Aorta (tissue), 5 donors: ENCODE results near the gene LIM2. TPM values are rescaled to one million over a fixed set of nuclear protein-coding genes. Genes with fewer than 3 reads are reported as not detected.

Source experiments
- ATAC-seq: fragments of 200-7000 bp; cut with Tn5 transposase; one replicate; pipeline ENCODE4 v1.9.1; 2022; ENCODE audit warnings: moderate library complexity; ENCODE audit not compliant: low FRiP score
- DNase-seq, 2 donors: peaks; one replicate each; pipeline ENCODE4 v3.0.0-alpha.2; 2020
- H3K27ac ChIP-seq, 2 donors: one replicate each; pipeline ENCODE4 v1.5.1; 2013; ENCODE audit warnings: low read length in 2 of 2, mild to moderate bottlenecking in 2 of 2, moderate library complexity in 2 of 2, control low read depth in 1 of 2, inconsistent platforms in 1 of 2, low read depth in 1 of 2
- H3K27me3 ChIP-seq, 2 donors: one replicate each; pipeline ENCODE4 v1.6.1; 2013; ENCODE audit warnings: control low read depth in 1 of 2, low read length in 1 of 2, mild to moderate bottlenecking in 1 of 2, moderate library complexity in 1 of 2; ENCODE audit not compliant: insufficient read depth in 2 of 2, control insufficient read depth in 1 of 2
- H3K36me3 ChIP-seq, 2 donors: one replicate each; pipeline ENCODE4 v1.6.1; 2013; ENCODE audit warnings: control low read depth in 1 of 2, low read length in 1 of 2, mild to moderate bottlenecking in 1 of 2; ENCODE audit not compliant: insufficient read depth in 2 of 2, control insufficient read depth in 1 of 2
- H3K4me1 ChIP-seq, 2 donors: one replicate each; pipeline ENCODE4 v1.6.1; 2013; ENCODE audit warnings: low read length in 2 of 2, control low read depth in 1 of 2, mild to moderate bottlenecking in 1 of 2, moderate library complexity in 1 of 2; ENCODE audit not compliant: insufficient read depth in 2 of 2, control insufficient read depth in 1 of 2
- H3K4me3 ChIP-seq, 2 donors: one replicate each; pipeline ENCODE4 v1.5.1; 2013; ENCODE audit warnings: low read length in 2 of 2, control low read depth in 1 of 2, mild to moderate bottlenecking in 1 of 2
- H3K9me3 ChIP-seq: one replicate; pipeline ENCODE4 v1.6.1; 2013; ENCODE audit warnings: mild to moderate bottlenecking, low read length; ENCODE audit not compliant: control insufficient read depth
- WGBS, 2 donors: extraction: QIAGEN DNeasy Blood & Tissue Kit; methylation state at CpG; one replicate each; pipeline ENCODE4 v1.1.7; 2013; 5-methylcytosine and 5-hydroxymethylcytosine counted together
- intact Hi-C, 2 donors: fragments of 100-400 bp; cut with DNase I; formaldehyde crosslinking; loops; one replicate each; pipeline versions ENCODE4 v1.14.2 to v1.15.0; 2022
- polyA plus RNA-seq, 2 donors: library from polyadenylated mRNA; stranded (reverse); fragments of 200-250 nt; gene quantifications; one replicate each; pipeline ENCODE4 v1.2.3, GENCODE V29; 2013
- total RNA-seq, 2 donors: library from RNA; stranded (reverse); fragmentation: NEBNext Ultra II Directional; extraction: Animal tissue kit (Norgen Biotek cat#: 25700); gene quantifications; one replicate each; pipeline ENCODE4 v1.2.1, GENCODE V29; 2021
- donor health status: healthy with polysubstance abuse.
- donor health status: Bipolar disorder and iron deficiency.
- donor health status: DM: no; HTN: no; CAD: no.
- donor health status: DM: no; HTN: no; CAD: no.
- donor health status: DM: yes; HTN: yes; CAD: no.

The LIM2 gene
- total and polyA plus RNA-seq, 4 donors = not detected

- ATAC-seq (no peak), DNase-seq (no peak)
- H3K4me1 ChIP-seq = no peaks in the 10 kb centered on the region
- H3K27ac ChIP-seq = no peak overlapping the region
- no peak overlapping the region for H3K4me3 ChIP-seq
- no peaks in the 10 kb centered on the region for H3K36me3 ChIP-seq
- intact Hi-C loops = no loop called here
- H3K27me3 ChIP-seq = no peaks in the 10 kb centered on the region
- H3K9me3 ChIP-seq = no peaks in the 10 kb centered on the region
- 63 to 70% methylated on average over 8 of the region's 8 CpGs for WGBS, 2 donors
Observed at GRCh38 chr19:51371186-51371690, 16.5 kb downstream of the LIM2 start.

GRCh38 chr19:51370230-51370629, 17.5 kb downstream of the LIM2 start:
- H3K4me3 ChIP-seq = no peak overlapping the region
- ATAC-seq (no peak), DNase-seq (no peak)
- no peaks in the 10 kb centered on the region for H3K36me3 ChIP-seq
- H3K4me1 ChIP-seq = no peaks in the 10 kb centered on the region
- intact Hi-C loops = no loop called here
- no peak overlapping the region for H3K27ac ChIP-seq
- H3K9me3 ChIP-seq = no peaks in the 10 kb centered on the region
- H3K27me3 ChIP-seq = no peaks in the 10 kb centered on the region
- 67 to 74% methylated on average over 4 of the region's 4 CpGs for WGBS, 2 donors

GRCh38 chr19:51368366-51369282, 19.1 kb downstream of the LIM2 start, which contains the start of gene CLDND2:
CLDND2 (minus strand) TSS chr19:51369003; CDS start chr19:51368577, 426 bp downstream.
- H3K4me3 ChIP-seq = peak within 1 kb of the TSS; percentile 4 to 65
- H3K36me3 ChIP-seq = no peaks in the 10 kb centered on the region
- H3K4me1 ChIP-seq = no peaks in the 10 kb centered on the region
- ATAC-seq = peak; percentile 0
- intact Hi-C loops = loop anchor here in 1 of 2 donors (5.0 kb wide), 1 partner anchor 334 kb away; no protein-coding TSS in a partner anchor
- 61% methylated on average over 22 to 23 of the region's 23 CpGs for WGBS, 2 donors
- H3K27ac ChIP-seq = peak within 1 kb of the TSS in 1 of 2 donors; percentile 4
- H3K27me3 ChIP-seq = no peaks in the 10 kb centered on the region
- DNase-seq = no peak
- no peaks in the 10 kb centered on the region for H3K9me3 ChIP-seq

GRCh38 chr19:51367565-51368365, 20.0 kb downstream of the LIM2 start:
- intact Hi-C loops = loop anchor here in 1 of 2 donors (1.0 to 5.0 kb wide), 3 partner anchors 27 to 335 kb away; no protein-coding TSS in a partner anchor
- H3K4me1 ChIP-seq = no peaks in the 10 kb centered on the region
- DNase-seq (peak; percentile 100), ATAC-seq (peak; percentile 96)
- H3K4me3 ChIP-seq = peak overlapping the region; percentile 4 to 65
- no peaks in the 10 kb centered on the region for H3K36me3 ChIP-seq
- peak overlapping the region in 1 of 2 donors; percentile 4 for H3K27ac ChIP-seq
- H3K9me3 ChIP-seq = no peaks in the 10 kb centered on the region
- WGBS, 2 donors = 1% methylated on average over 56 to 64 of the region's 64 CpGs
- no peaks in the 10 kb centered on the region for H3K27me3 ChIP-seq

GRCh38 chr19:51367255-51367564, 20.6 kb downstream of the LIM2 start:
- peak in 1 of 2 donors; percentile 74 for DNase-seq

GRCh38 chr19:51366389-51367254, 21.2 kb downstream of the LIM2 start:
- H3K9me3 ChIP-seq = no peaks in the 10 kb centered on the region
- H3K27me3 ChIP-seq = no peaks in the 10 kb centered on the region
- peak overlapping the region; percentile 46 to 54 for H3K4me3 ChIP-seq
- no peaks in the 10 kb centered on the region for H3K4me1 ChIP-seq
- peak overlapping the region; percentile 18 to 86 for H3K27ac ChIP-seq
- ATAC-seq (peak; percentile 90), DNase-seq (peak; percentile 98 to 99)
- intact Hi-C loops = loop anchor here in 1 of 2 donors (1.0 to 5.0 kb wide), 3 partner anchors 27 to 336 kb away; no protein-coding TSS in a partner anchor
- WGBS, 2 donors = 0 to 1% methylated on average over 46 to 54 of the region's 54 CpGs
- H3K36me3 ChIP-seq = no peaks in the 10 kb centered on the region

More at GRCh38 chr19:51367255-51367564, 20.6 kb downstream of the LIM2 start:
- H3K27ac ChIP-seq = peak overlapping the region; percentile 18 to 86
- ATAC-seq = no peak
- no peaks in the 10 kb centered on the region for H3K9me3 ChIP-seq
- intact Hi-C loops = loop anchor here in 1 of 2 donors (1.0 to 5.0 kb wide), 3 partner anchors 27 to 335 kb away; no protein-coding TSS in a partner anchor
- H3K36me3 ChIP-seq = no peaks in the 10 kb centered on the region
- H3K27me3 ChIP-seq = no peaks in the 10 kb centered on the region
- 0 to 1% methylated on average over 13 to 15 of the region's 15 CpGs for WGBS, 2 donors
- H3K4me1 ChIP-seq = no peaks in the 10 kb centered on the region
- H3K4me3 ChIP-seq = peak overlapping the region; percentile 34 to 46

GRCh38 chr19:51365965-51366388, 21.8 kb downstream of the LIM2 start, which contains the start of gene ETFB:
ETFB (minus strand) TSS chr19:51366388; CDS start chr19:51366326, 62 bp downstream.
- intact Hi-C loops = loop anchor here in 1 of 2 donors (5.0 kb wide), 1 partner anchor 336 kb away; no protein-coding TSS in a partner anchor
- H3K27me3 ChIP-seq = no peaks in the 10 kb centered on the region
- no peaks in the 10 kb centered on the region for H3K36me3 ChIP-seq
- no peak for DNase-seq
- WGBS, 2 donors = 0% methylated on average over 27 of the region's 27 CpGs
- no peaks in the 10 kb centered on the region for H3K4me1 ChIP-seq
- ATAC-seq = no peak
- H3K27ac ChIP-seq = peak within 1 kb of the TSS; percentile 18 to 86
- no peaks in the 10 kb centered on the region for H3K9me3 ChIP-seq
- peak within 1 kb of the TSS; percentile 54 to 58 for H3K4me3 ChIP-seq
